Calu3 (cell line): Measurements from ENCODE around the gene SV2B. TPM values are rescaled to one million over a fixed set of nuclear protein-coding genes. Genes with fewer than 3 reads are reported as not detected.

ENCODE experiments used
- BruUV-seq: library from RNA; stranded (reverse); fragments of 400-500 nt; replicated peaks from 2 replicates; lab custom pipeline; 2021; lab: Mats Ljungman, UMichigan
- CTCF ChIA-PET: fragments of 300-600 bp; sonication (Branson Sonifier 250); formaldehyde crosslinking; loops from one replicate; lab custom pipeline; 2022; ENCODE audit warnings: antibody characterized with exemption; lab: Charles Lee
- DNase-seq: peaks from one replicate; pipeline ENCODE4 v3.0.0; 2022
- H3K27ac Mint-ChIP-seq: one replicate; pipeline ENCODE4 v1.8.0; 2022; ENCODE audit warnings: mixed read lengths; ENCODE audit not compliant: unreplicated experiment
- H3K27me3 Mint-ChIP-seq: one replicate; pipeline ENCODE4 v1.8.0; 2022; ENCODE audit warnings: mixed read lengths; ENCODE audit not compliant: unreplicated experiment
- H3K36me3 Mint-ChIP-seq: one replicate; pipeline ENCODE4 v1.8.0; 2022; ENCODE audit warnings: mild to moderate bottlenecking, moderate library complexity, mixed read lengths; ENCODE audit not compliant: insufficient read depth, unreplicated experiment
- H3K4me1 Mint-ChIP-seq: one replicate; pipeline ENCODE4 v1.8.0; 2022; ENCODE audit warnings: mild to moderate bottlenecking, low read depth, mixed read lengths; ENCODE audit not compliant: unreplicated experiment
- H3K4me3 Mint-ChIP-seq: one replicate; pipeline ENCODE4 v1.8.0; 2022; ENCODE audit warnings: mild to moderate bottlenecking, low read depth, moderate library complexity, mixed read lengths; ENCODE audit not compliant: unreplicated experiment
- H3K9me3 Mint-ChIP-seq: one replicate; pipeline ENCODE4 v1.8.0; 2022; ENCODE audit warnings: low read depth, mixed read lengths; ENCODE audit not compliant: unreplicated experiment
- intact Hi-C: fragments of 100-400 bp; cut with micrococcal nuclease; formaldehyde crosslinking; loops from one replicate; pipeline ENCODE4 v1.10.0; 2022; ENCODE audit not compliant: unreplicated experiment
- total RNA-seq: library from RNA; stranded (reverse); gene quantifications from 2 replicates; pipeline ENCODE4 v1.2.3, GENCODE V29; 2022
- TF ChIP-seq, protein P1 (sequence below): fragments of 200-600 bp; IDR thresholded peaks from one replicate; pipeline ENCODE4 v1.8.0; 2022; ENCODE audit warnings: antibody characterized with exemption; ENCODE audit not compliant: unreplicated experiment

The SV2B gene
- total RNA-seq, 1 experiment from 2014 or later = 2.2 TPM

DNA sequence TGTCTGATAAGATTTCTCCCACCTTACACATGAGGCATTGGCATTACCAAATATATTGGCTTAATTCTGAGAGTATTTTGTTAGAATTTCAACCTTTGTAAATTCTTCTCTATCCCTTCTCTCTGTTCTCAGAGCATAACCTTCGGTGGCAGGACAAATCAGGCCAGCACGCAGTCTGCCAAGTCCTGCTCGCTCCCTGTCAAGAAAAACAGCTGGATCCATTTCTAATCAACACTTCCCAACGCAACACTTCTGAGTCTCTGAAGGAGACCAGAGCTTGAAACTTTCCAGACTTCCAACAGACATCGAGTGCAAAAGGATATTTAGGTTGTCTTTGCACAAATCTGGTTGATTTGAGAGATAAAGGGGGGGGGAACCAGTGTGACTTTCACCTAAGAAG lies 125.7 kb downstream of the SV2B start:
- Mint-ChIP-seq H3K4me1 (no peaks in the 10 kb centered on the region), H3K36me3 (no peaks in the 10 kb centered on the region), H3K9me3 (no peaks in the 10 kb centered on the region), H3K27me3 (peaks cover 98% of the 10 kb centered on the region), H3K27ac (no peak overlapping the region), H3K4me3 (no peak overlapping the region)
- no peak for DNase-seq
- TF ChIP-seq, protein P1, sequence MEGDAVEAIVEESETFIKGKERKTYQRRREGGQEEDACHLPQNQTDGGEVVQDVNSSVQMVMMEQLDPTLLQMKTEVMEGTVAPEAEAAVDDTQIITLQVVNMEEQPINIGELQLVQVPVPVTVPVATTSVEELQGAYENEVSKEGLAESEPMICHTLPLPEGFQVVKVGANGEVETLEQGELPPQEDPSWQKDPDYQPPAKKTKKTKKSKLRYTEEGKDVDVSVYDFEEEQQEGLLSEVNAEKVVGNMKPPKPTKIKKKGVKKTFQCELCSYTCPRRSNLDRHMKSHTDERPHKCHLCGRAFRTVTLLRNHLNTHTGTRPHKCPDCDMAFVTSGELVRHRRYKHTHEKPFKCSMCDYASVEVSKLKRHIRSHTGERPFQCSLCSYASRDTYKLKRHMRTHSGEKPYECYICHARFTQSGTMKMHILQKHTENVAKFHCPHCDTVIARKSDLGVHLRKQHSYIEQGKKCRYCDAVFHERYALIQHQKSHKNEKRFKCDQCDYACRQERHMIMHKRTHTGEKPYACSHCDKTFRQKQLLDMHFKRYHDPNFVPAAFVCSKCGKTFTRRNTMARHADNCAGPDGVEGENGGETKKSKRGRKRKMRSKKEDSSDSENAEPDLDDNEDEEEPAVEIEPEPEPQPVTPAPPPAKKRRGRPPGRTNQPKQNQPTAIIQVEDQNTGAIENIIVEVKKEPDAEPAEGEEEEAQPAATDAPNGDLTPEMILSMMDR = no peak
- CTCF ChIA-PET = interaction anchor here (3.1 kb wide), 1 partner anchor 170 kb away, joined by 11 read pairs; no protein-coding TSS in a partner anchor
- intact Hi-C loops = loop anchor here (2.0 kb wide), 1 partner anchor 45 kb away; no protein-coding TSS in a partner anchor
- BruUV-seq = no TSS peak

DNA sequence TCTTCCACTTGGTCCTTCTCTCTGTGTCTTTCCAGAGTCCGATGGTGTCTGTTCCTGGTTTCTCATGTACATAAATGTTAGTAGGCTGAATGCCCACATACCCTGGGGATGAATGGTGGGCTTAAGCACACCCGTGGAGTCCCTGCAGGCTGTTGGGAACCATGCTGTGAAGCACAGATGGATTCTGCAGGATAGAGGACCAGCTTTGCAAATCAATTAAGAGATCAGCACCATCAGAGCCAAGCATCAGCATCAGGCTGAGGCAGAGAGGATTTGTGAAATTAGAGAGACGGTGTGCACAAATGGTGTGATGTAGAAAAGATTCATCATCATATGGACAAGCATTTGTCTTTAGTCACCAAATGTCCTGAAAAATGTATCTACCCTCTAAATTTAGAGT lies 127.1 kb downstream of the SV2B start:
- no peaks in the 10 kb centered on the region for H3K9me3 Mint-ChIP-seq
- no peak overlapping the region for H3K4me3 Mint-ChIP-seq
- no peaks in the 10 kb centered on the region for H3K4me1 Mint-ChIP-seq
- TF ChIP-seq, protein P1 = no peak
- no peak for DNase-seq
- intact Hi-C loops = no loop called here
- H3K36me3 Mint-ChIP-seq = no peaks in the 10 kb centered on the region
- H3K27ac Mint-ChIP-seq = no peak overlapping the region
- CTCF ChIA-PET = interaction anchor here (3.1 kb wide), 1 partner anchor 171 kb away, joined by 11 read pairs; no protein-coding TSS in a partner anchor
- no TSS peak for BruUV-seq
- peaks cover 98% of the 10 kb centered on the region for H3K27me3 Mint-ChIP-seq

DNA sequence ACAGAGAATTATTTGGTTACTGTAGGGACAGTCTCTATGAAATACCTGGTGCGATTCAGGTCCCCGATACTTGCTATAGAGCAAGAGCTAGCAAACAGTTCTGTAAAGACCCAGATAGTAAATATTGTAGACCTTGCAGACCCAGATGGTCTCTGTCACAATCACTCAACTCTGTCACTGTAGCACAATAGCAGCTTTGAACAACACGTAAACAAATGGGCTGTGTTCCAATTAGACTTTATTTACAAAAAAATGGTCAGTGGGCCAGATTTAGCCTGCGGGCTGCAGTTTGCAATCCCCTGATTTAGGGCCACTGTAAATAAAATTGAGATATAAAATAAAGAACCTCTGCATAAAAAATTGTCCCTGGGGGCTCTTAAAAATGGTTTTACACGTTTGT lies 127.7 kb downstream of the SV2B start:
- Mint-ChIP-seq H3K36me3 (no peaks in the 10 kb centered on the region), H3K4me3 (no peak overlapping the region), H3K27me3 (peaks cover 98% of the 10 kb centered on the region), H3K27ac (no peak overlapping the region), H3K9me3 (no peaks in the 10 kb centered on the region), H3K4me1 (no peaks in the 10 kb centered on the region)
- CTCF ChIA-PET = interaction anchor here (3.1 kb wide), 1 partner anchor 172 kb away, joined by 11 read pairs; no protein-coding TSS in a partner anchor
- no peak for DNase-seq
- intact Hi-C loops = no loop called here
- TF ChIP-seq, protein P1 = no peak
- BruUV-seq = no TSS peak

DNA sequence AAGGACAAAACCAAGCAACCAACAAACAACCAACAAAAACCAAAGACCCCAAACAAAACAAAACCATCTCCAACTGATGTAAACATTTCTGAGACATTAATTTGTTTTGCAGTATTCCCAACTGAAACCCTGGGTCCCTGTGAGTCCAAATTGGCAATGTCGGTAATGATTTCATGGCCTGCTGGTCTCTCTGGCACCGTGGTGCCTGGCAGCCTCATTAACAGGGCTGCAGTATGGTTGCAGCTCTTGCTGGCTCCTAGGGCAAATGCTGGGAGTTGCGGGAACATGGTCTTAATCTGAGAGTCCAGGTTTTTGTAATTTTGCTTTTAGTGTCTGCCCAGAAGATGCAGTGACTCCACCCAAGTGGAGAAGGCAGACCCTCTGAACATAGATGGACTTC lies 128.3 kb downstream of the SV2B start:
- BruUV-seq = no TSS peak
- no peaks in the 10 kb centered on the region for H3K9me3 Mint-ChIP-seq
- intact Hi-C loops = no loop called here
- no peak overlapping the region for H3K4me3 Mint-ChIP-seq
- H3K36me3 Mint-ChIP-seq = no peaks in the 10 kb centered on the region
- DNase-seq = no peak
- TF ChIP-seq, protein P1 = no peak
- no peaks in the 10 kb centered on the region for H3K4me1 Mint-ChIP-seq
- CTCF ChIA-PET = interaction anchor here (3.1 kb wide), 1 partner anchor 173 kb away, joined by 11 read pairs; no protein-coding TSS in a partner anchor
- peaks cover 98% of the 10 kb centered on the region for H3K27me3 Mint-ChIP-seq
- H3K27ac Mint-ChIP-seq = no peak overlapping the region
